KMS-11 (cell line): ENCODE measurements around the gene NOS1AP.

ENCODE experiments used
- H2AFZ ChIP-seq: fragments of 200-600 bp; sonication (generic); 2 replicates; pipeline ENCODE4 v1.6.1; 2016; ENCODE audit warnings: antibody characterized with exemption, mixed run types, low read depth
- H3K27ac ChIP-seq: fragments of 200-600 bp; sonication (generic); 2 replicates; pipeline ENCODE4 v1.6.1; 2016; ENCODE audit warnings: mild to moderate bottlenecking, mixed run types
- H3K27me3 ChIP-seq: fragments of 200-600 bp; sonication (generic); 2 replicates; pipeline ENCODE4 v1.6.1; 2017; ENCODE audit warnings: mild to moderate bottlenecking, low read depth, mixed run types, moderate library complexity; ENCODE audit not compliant: insufficient read depth
- H3K36me3 ChIP-seq: fragments of 200-600 bp; sonication (generic); 2 replicates; pipeline ENCODE4 v1.6.1; 2017; ENCODE audit warnings: mild to moderate bottlenecking, mixed run types; ENCODE audit not compliant: insufficient read depth
- H3K4me1 ChIP-seq: fragments of 200-600 bp; sonication (generic); 2 replicates; pipeline ENCODE4 v1.6.1; 2016; ENCODE audit warnings: mild to moderate bottlenecking, low read depth, mixed run types; ENCODE audit not compliant: poor library complexity, severe bottlenecking
- H3K4me2 ChIP-seq: fragments of 200-600 bp; sonication (generic); 2 replicates; pipeline ENCODE4 v1.7.0; 2016; ENCODE audit warnings: mild to moderate bottlenecking, mixed run types
- H3K4me3 ChIP-seq: fragments of 200-600 bp; sonication (generic); IDR thresholded peaks from 2 replicates; pipeline ENCODE4 v1.6.1; 2017; ENCODE audit warnings: low read depth, low read length, mixed read lengths; ENCODE audit not compliant: insufficient read depth
- H3K79me2 ChIP-seq: fragments of 200-600 bp; sonication (generic); 2 replicates; pipeline ENCODE4 v1.6.1; 2016; ENCODE audit warnings: low read depth, mixed run types; ENCODE audit not compliant: insufficient read depth
- H3K9ac ChIP-seq: fragments of 200-600 bp; sonication (generic); 2 replicates; pipeline ENCODE4 v1.6.1; 2016; ENCODE audit warnings: mild to moderate bottlenecking, mixed run types
- H4K20me1 ChIP-seq: fragments of 200-600 bp; sonication (generic); 2 replicates; pipeline ENCODE4 v1.6.1; 2016; ENCODE audit warnings: mild to moderate bottlenecking, mixed run types; ENCODE audit not compliant: insufficient read depth
- TF ChIP-seq, protein P1 (sequence below): fragments of 200-600 bp; sonication (generic); conservative IDR thresholded peaks from 2 replicates; pipeline ENCODE4 v1.6.1; 2017; ENCODE audit warnings: low read depth, mild to moderate bottlenecking, antibody characterized with exemption, low read length, moderate library complexity, mixed read lengths

NOS1AP gene

DNA sequence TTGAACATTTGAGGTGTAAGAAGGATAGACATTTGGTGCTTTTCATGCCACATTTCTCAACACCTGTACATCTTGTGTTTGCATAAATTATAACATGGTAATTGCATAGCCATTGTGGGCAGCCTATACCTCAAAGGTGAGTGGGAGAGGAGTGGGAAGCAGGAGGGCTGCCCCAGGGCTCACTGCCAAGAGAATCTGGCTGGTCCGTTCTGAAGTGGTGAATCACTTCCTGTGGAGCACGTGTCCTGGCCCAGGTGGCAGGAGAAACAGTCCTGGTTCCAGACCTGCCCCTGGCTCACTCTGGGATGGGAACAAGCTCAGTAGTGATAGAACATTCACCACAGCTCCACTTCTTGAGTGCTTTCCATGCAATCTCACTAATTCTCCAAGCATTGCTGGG, 34.2 kb upstream of the NOS1AP start:
- Histone ChIP-seq H3K4me3 (peak overlapping the region; percentile 31), H2AFZ (peak overlapping the region; percentile 3; the same call in 1 of the 2 replicates), H3K27ac (no peak overlapping the region), H3K4me2 (peak overlapping the region; percentile 1; the same call in 1 of the 2 replicates), H3K9ac (no peak overlapping the region), H3K4me1 (peaks cover 46% of the 10 kb centered on the region), H3K79me2 (no peaks in the 10 kb centered on the region), H4K20me1 (no peaks in the 10 kb centered on the region), H3K27me3 (no peaks in the 10 kb centered on the region), H3K36me3 (no peaks in the 10 kb centered on the region)
- TF ChIP-seq, protein P1, sequence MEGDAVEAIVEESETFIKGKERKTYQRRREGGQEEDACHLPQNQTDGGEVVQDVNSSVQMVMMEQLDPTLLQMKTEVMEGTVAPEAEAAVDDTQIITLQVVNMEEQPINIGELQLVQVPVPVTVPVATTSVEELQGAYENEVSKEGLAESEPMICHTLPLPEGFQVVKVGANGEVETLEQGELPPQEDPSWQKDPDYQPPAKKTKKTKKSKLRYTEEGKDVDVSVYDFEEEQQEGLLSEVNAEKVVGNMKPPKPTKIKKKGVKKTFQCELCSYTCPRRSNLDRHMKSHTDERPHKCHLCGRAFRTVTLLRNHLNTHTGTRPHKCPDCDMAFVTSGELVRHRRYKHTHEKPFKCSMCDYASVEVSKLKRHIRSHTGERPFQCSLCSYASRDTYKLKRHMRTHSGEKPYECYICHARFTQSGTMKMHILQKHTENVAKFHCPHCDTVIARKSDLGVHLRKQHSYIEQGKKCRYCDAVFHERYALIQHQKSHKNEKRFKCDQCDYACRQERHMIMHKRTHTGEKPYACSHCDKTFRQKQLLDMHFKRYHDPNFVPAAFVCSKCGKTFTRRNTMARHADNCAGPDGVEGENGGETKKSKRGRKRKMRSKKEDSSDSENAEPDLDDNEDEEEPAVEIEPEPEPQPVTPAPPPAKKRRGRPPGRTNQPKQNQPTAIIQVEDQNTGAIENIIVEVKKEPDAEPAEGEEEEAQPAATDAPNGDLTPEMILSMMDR, result no peak

DNA sequence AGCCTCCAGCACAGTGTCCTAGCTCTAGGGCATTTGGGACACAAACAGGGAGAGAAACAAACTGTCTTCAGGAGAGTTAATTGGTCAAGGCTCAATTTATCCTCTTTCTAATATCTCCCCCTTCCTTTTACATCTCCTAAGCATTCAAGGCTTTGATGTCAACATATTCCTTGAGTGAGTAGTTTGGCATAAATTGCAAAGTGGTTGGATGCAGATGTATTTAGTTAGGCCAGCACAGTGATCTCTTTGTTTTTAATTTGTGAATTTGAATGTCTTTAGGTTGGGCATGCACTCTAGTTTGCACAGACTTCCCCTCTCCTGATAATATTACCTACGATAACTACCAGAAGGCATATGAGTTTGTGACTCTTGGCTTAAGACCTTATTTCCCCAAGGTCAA, 33.3 kb upstream of the NOS1AP start:
- H3K4me2 ChIP-seq, result no peak overlapping the region; the same call in 1 of the 2 replicates
- TF ChIP-seq, protein P1, result no peak
- no peaks in the 10 kb centered on the region for H3K36me3 ChIP-seq
- peak overlapping the region; percentile 29 for H2AFZ ChIP-seq
- H3K27ac ChIP-seq, result no peak overlapping the region
- no peak overlapping the region for H3K9ac ChIP-seq
- peaks cover 55% of the 10 kb centered on the region for H3K4me1 ChIP-seq
- no peak overlapping the region for H3K4me3 ChIP-seq
- no peaks in the 10 kb centered on the region for H3K79me2 ChIP-seq
- no peaks in the 10 kb centered on the region for H3K27me3 ChIP-seq
- no peaks in the 10 kb centered on the region for H4K20me1 ChIP-seq

DNA sequence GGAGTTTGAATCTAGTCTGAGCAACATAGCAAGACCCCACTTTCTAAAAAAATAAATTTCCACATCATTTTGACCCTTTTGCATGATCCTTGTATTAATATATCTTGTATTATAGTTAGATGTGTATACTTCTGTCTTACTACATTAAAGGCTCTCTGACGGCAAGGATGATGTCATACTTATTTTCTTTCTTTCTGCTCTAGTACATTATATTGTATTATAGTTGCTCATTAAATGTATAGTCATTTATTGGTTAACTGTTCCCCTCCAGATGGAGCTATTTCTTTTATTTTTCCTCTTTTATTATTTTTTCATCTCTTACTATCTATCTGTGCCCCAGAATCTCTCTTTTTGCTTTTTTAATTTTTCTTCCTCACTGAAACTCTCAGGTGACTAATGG, 30.9 kb upstream of the NOS1AP start:
- Histone ChIP-seq H3K4me3 (no peak overlapping the region), H3K27ac (no peak overlapping the region), H2AFZ (no peak overlapping the region), H3K4me1 (peaks cover 55% of the 10 kb centered on the region), H3K79me2 (no peaks in the 10 kb centered on the region), H3K9ac (no peak overlapping the region), H3K4me2 (no peak overlapping the region), H3K36me3 (no peaks in the 10 kb centered on the region), H4K20me1 (no peaks in the 10 kb centered on the region), H3K27me3 (no peaks in the 10 kb centered on the region)
- TF ChIP-seq, protein P1, result no peak

DNA sequence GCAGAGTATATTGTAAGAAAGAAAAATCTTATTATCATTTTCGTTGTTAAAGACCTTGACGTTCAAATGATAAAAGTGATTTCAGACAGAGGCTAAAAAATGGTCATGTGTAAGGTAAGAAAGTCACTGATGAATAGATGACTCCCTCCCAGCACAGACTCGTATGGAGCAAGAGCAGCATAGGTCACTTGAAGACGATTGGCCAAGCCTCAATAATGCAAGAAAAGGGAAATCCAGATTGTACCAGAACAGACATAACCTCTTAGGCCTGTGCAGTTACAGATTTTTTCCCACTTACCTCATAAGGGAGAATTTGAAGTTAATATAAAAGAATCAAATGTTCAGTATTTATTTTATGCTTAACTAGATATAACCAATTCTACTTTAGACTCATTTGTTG, 29.5 kb upstream of the NOS1AP start:
- Histone ChIP-seq H3K4me1 (peaks cover 53% of the 10 kb centered on the region), H3K27me3 (no peaks in the 10 kb centered on the region), H3K36me3 (no peaks in the 10 kb centered on the region), H3K27ac (no peak overlapping the region), H3K4me3 (no peak overlapping the region), H3K9ac (no peak overlapping the region), H2AFZ (no peak overlapping the region), H3K4me2 (no peak overlapping the region), H3K79me2 (no peaks in the 10 kb centered on the region), H4K20me1 (no peaks in the 10 kb centered on the region)
- TF ChIP-seq, protein P1, result no peak
